Tibial artery (tissue), 4 donors: ENCODE measurements around the gene P4HTM.

Source experiments
- DNase-seq, 2 donors: peaks; one replicate each; pipeline ENCODE4 v3.0.0-alpha.2; 2019
- H3K27ac ChIP-seq, 2 donors: fragments of 200-600 bp; sonication (generic) in 1 of 2; 1 replicate in 1 of 2; 2 replicates in 1 of 2; pipeline ENCODE4 v1.5.1; 2018 to 2019; ENCODE audit warnings: mild to moderate bottlenecking in 1 of 2
- H3K27me3 ChIP-seq, 2 donors: fragments of 200-600 bp; sonication (generic) in 1 of 2; one replicate each; pipeline versions ENCODE4 v1.5.1 to v1.6.0; 2016 to 2019
- H3K36me3 ChIP-seq, 3 donors: fragments of 200-600 bp; sonication (generic) in 2 of 3; one replicate each; pipeline ENCODE4 v1.5.1; 2016 to 2019; ENCODE audit warnings: mild to moderate bottlenecking in 2 of 3
- H3K4me1 ChIP-seq, 4 donors: fragments of 200-600 bp; sonication (generic) in 2 of 4; 1 replicate in 3 of 4; 2 replicates in 1 of 4; pipeline ENCODE4 v1.5.1; 2016 to 2019
- H3K4me3 ChIP-seq, 2 donors: fragments of 200-600 bp; sonication (generic) in 1 of 2; 1 replicate in 1 of 2; 2 replicates in 1 of 2; pipeline ENCODE4 v1.5.1; 2018 to 2019; ENCODE audit warnings: mild to moderate bottlenecking in 2 of 2
- H3K9me3 ChIP-seq, 3 donors: fragments of 200-600 bp; sonication (generic) in 1 of 3; one replicate each; pipeline ENCODE4 v1.5.1; 2016 to 2019
- intact Hi-C: fragments of 100-400 bp; cut with DNase I; formaldehyde crosslinking; loops from one replicate; pipeline ENCODE4 v1.15.0; 2023; ENCODE audit warnings: low total_unique reads
- TF ChIP-seq, protein P1 (sequence below), 2 experiments: fragments of 200-600 bp in 1 of 2; fragments of 450-650 bp in 1 of 2; IDR thresholded peaks; one replicate each; pipeline ENCODE4 v1.5.1; 2017 to 2019; ENCODE audit warnings: antibody characterized with exemption in 2 of 2, mild to moderate bottlenecking in 1 of 2, moderate library complexity in 1 of 2

The P4HTM gene

DNA sequence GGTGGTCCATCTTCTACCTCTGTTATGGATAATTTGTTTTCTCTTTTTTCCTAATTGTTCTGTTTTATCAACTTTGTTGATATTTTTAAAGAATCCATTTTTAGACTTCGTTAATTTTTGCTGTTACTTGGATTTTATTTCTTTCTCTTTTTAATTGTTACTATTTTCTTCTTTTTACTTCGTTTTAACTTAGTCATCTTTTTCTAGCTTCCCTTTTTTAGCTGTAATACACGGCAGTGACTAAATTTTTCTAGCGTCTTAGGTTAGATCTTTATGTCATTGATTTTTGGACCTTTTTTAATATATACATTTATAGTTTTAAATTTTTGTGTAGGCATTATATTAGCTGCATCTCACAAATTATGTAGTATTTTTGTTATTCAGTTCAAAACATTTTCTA is 38.3 kb upstream of the P4HTM start:
- intact Hi-C loops, result no loop called here
- peaks cover 0 to 26% (median 5%) of the 10 kb centered on the region in 4 donors for H3K4me1 ChIP-seq
- no peak for DNase-seq

DNA sequence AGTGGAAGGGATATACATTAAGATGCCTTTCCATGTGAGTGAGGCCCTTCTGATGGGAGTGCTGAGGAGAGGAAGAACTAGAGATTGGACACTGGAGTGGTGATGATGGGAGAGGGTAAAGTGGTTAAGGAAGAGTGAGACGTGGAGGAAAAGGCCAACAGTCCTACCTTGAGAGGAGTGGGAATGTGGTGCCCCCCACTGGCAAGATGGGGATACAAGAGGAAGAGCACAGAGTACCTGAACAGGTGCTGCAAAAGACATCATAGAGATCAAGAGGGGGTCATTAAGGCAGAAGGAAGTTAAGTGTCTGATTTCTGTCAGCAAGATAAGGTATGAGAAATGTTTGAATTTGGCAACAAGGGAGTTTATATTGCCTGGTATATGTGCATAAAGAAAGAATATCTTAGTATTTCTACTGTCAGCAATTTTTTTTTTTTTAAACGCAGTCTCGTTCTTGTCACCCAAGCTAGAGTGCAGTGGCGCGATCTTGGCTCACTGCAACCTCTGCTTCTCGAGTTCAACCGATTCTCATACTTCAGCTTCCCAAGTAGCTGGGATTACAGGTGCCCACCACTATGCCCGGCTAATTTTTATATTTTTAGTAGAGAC is 37.4 kb upstream of the P4HTM start:
- Histone ChIP-seq H3K36me3 (peaks cover 4 to 16% (median 13%) of the 10 kb centered on the region in 3 donors), H3K9me3 (no peaks in the 10 kb centered on the region), H3K27me3 (no peaks in the 10 kb centered on the region), H3K4me1 (peaks cover 0 to 26% (median 5%) of the 10 kb centered on the region in 4 donors), H3K4me3 (no peak overlapping the region), H3K27ac (no peak overlapping the region)
- intact Hi-C loops, result no loop called here
- no peak for DNase-seq
- TF ChIP-seq, protein P1, sequence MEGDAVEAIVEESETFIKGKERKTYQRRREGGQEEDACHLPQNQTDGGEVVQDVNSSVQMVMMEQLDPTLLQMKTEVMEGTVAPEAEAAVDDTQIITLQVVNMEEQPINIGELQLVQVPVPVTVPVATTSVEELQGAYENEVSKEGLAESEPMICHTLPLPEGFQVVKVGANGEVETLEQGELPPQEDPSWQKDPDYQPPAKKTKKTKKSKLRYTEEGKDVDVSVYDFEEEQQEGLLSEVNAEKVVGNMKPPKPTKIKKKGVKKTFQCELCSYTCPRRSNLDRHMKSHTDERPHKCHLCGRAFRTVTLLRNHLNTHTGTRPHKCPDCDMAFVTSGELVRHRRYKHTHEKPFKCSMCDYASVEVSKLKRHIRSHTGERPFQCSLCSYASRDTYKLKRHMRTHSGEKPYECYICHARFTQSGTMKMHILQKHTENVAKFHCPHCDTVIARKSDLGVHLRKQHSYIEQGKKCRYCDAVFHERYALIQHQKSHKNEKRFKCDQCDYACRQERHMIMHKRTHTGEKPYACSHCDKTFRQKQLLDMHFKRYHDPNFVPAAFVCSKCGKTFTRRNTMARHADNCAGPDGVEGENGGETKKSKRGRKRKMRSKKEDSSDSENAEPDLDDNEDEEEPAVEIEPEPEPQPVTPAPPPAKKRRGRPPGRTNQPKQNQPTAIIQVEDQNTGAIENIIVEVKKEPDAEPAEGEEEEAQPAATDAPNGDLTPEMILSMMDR (IDR thresholded peaks at IDR 0.05), result peak in 1 of 2 experiments; percentile 9

More for the DNA sequence above, 38.3 kb upstream of the P4HTM start:
- Histone ChIP-seq H3K27me3 (no peaks in the 10 kb centered on the region), H3K9me3 (no peaks in the 10 kb centered on the region), H3K36me3 (peaks cover 4 to 16% (median 15%) of the 10 kb centered on the region in 3 donors), H3K4me3 (no peak overlapping the region), H3K27ac (no peak overlapping the region)
- TF ChIP-seq, protein P1 (IDR thresholded peaks at IDR 0.05), result no peak

DNA sequence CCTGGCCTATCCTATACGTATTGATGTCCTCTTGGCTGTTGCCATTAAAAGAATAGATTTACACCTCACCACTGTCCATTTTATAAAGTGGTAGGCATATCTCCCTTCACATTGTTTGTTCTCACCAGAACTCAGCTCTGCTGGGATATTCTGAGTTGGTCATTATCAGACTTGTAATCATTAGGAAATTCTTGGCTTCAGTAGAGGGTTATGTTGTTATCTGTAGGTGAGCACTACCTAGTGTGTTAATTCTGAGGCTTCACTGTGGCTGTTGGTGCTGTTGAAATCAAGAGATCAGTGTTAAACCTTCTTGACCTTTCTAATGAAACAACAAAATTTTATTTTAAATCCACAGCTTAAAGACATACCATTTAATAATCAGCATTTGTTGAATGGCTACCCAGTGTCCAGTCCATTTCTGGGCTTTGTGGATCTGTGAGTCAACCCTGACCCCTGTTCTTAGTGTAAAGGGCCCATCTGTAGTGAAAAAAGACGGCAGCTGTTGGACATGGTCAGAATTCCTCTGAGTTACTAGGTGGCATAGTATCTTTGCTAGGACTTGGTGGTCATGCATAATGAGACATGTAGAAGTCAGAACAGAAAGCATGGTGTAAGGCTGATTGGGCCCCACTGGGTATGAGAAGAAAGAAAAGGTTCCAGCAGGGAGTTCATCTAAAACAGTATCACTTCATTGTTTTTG is 32.9 kb upstream of the P4HTM start:
- TF ChIP-seq, protein P1 (IDR thresholded peaks at IDR 0.05), result no peak
- peaks cover 4 to 40% (median 31%) of the 10 kb centered on the region in 3 donors for H3K36me3 ChIP-seq
- intact Hi-C loops, result no loop called here

DNA sequence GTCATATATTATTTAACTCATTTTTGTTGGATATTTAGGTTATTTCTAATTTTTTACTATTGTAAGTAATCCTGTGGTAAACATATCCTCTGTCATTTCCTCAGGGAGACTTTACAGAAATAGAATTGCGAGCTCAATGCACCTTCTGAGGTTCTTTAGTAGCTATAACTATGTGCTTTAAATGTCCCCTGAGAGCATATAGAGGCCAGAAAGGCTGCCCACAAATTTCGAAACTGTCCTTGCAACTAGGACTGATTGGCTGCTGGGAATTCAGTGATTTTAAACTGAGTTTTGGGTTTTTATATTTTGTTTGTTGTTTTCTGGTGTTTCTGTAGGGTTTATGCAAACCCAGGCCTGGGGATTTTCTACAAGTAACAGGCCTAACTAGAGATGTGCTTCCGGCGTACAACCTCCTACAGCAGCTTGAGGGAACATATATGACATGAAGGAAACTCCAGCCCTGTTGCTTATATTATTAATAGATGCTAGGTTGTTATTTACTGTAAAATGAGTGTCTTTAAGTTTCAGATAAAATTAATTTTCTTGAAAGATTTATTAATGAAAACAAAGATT is 29.1 kb upstream of the P4HTM start:
- TF ChIP-seq, protein P1 (IDR thresholded peaks at IDR 0.05), result no peak
- Histone ChIP-seq H3K4me3 (no peak overlapping the region), H3K9me3 (no peaks in the 10 kb centered on the region), H3K36me3 (peaks cover 15 to 60% (median 41%) of the 10 kb centered on the region in 3 donors), H3K4me1 (no peaks in the 10 kb centered on the region), H3K27ac (no peak overlapping the region), H3K27me3 (no peaks in the 10 kb centered on the region)
- intact Hi-C loops, result no loop called here
- DNase-seq, result no peak

More for the DNA sequence above, 32.9 kb upstream of the P4HTM start:
- Histone ChIP-seq H3K27me3 (no peaks in the 10 kb centered on the region), H3K4me3 (no peak overlapping the region), H3K27ac (no peak overlapping the region), H3K4me1 (no peaks in the 10 kb centered on the region), H3K9me3 (no peaks in the 10 kb centered on the region)
- DNase-seq, result no peak

DNA sequence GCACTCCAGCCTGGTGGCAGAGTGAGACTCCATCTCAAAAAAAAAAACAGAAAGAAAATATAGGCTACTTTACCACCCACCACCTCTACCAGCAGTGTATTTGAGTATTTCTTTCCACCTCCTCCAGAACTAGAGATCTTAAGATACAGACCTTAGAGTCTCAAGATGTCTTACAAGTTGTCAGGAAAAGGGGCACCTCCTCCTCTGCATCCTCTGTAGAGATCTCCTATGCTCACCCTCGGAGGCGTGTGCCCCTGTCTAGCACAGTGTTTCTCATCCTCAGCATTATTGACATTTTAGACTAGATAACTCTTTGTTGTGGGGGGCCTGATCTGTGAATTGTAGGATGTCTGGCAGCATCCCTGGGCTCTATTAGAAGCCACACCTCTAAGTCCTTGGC is 27.7 kb upstream of the P4HTM start:
- Histone ChIP-seq H3K27ac (no peak overlapping the region), H3K4me1 (no peaks in the 10 kb centered on the region), H3K36me3 (peaks cover 22 to 75% (median 53%) of the 10 kb centered on the region in 3 donors), H3K9me3 (no peaks in the 10 kb centered on the region), H3K27me3 (no peaks in the 10 kb centered on the region), H3K4me3 (no peak overlapping the region)
- TF ChIP-seq, protein P1 (IDR thresholded peaks at IDR 0.05), result no peak
- no peak for DNase-seq
- intact Hi-C loops, result no loop called here
